ENCODE measurements around the gene AACS.

DNA sequence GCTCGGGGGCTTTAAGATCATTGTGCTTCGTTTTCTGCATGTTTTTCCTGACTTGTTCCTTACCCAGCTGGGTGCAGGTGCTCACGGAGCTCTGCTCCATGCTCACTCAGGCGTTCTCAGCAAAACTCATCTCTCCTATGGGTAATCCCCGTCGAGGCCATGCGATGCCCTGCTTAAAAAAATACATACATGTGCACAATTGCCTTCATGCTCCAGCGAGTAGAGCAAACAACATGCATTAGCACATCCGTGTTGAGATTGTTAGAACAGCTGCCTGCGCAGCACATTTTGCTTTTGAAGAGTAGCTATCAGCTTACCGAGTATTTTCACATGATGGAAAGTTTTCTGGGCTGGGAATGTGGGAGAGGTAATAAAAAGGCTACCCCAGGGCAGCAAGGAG is 16.2 kb downstream of the AACS start:
- TF ChIP-seq ZNF274 (IDR thresholded peaks at IDR 0.05; ENCODE audit: low read depth, low read length), result no peak
- no peak for TF ChIP-seq YY1 (IDR thresholded peaks at IDR 0.05; ENCODE audit: insufficient read depth, insufficient read length)

Data from NT2/D1 (cell line).